ENCODE results near the gene APBB2. TPM values are rescaled to one million over a fixed set of nuclear protein-coding genes. Genes with fewer than 3 reads are reported as not detected.

APBB2 gene
- total and polyA plus RNA-seq, 3 experiments from 2014 or later: 0.86 to 1.1 TPM; not detected in 1

DNA sequence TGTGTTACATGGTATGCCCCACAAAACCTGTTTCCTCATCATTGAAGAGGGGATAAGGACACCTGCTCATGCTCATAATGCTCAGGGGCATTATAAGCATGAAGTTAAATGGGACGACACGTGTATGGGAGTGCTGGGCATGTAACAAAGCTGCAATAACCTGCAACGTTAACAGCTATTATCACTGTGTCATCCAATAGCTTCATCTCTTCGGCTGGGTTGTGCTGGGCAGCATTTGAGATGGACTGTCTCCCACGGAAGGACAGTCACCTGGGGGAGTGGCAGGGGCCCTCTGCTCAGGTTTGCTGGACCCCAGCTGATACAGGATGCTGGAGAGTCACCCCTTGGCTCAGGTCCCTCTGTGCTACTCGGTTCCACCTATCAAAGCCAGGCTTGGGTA is 370.1 kb downstream of the APBB2 start:
- H3K36me3 Mint-ChIP-seq: no peaks in the 10 kb centered on the region
- H3K27me3 ChIP-seq (ENCODE audit: insufficient read depth, low read length, poor library complexity, severe bottlenecking): no peaks in the 10 kb centered on the region
- no peaks in the 10 kb centered on the region for H3K36me3 ChIP-seq (ENCODE audit: insufficient read depth, low read length)
- no peaks in the 10 kb centered on the region for H3K4me1 Mint-ChIP-seq
- no peak overlapping the region for H3K27ac ChIP-seq (ENCODE audit: low read depth, low read length)
- no peak overlapping the region for H3K4me3 ChIP-seq (ENCODE audit: low read length)
- H3K27me3 Mint-ChIP-seq: peaks cover 4 to 36% of the 10 kb centered on the region in 2 donors
- H3K4me3 Mint-ChIP-seq: no peak overlapping the region
- POLR2A ChIA-PET: no interaction called here
- no peaks in the 10 kb centered on the region for H3K4me1 ChIP-seq (ENCODE audit: insufficient read depth, low read length)
- no peak overlapping the region for H3K27ac Mint-ChIP-seq
- H3K9me3 Mint-ChIP-seq: no peaks in the 10 kb centered on the region
- CTCF ChIA-PET: interaction anchor here (0.5 to 1.7 kb wide), 2 partner anchors 10 to 243 kb away, joined by 3 to 4 read pairs; no protein-coding TSS in a partner anchor
- no peak for DNase-seq
- H3K9me3 ChIP-seq (ENCODE audit: low read length): no peaks in the 10 kb centered on the region

DNA sequence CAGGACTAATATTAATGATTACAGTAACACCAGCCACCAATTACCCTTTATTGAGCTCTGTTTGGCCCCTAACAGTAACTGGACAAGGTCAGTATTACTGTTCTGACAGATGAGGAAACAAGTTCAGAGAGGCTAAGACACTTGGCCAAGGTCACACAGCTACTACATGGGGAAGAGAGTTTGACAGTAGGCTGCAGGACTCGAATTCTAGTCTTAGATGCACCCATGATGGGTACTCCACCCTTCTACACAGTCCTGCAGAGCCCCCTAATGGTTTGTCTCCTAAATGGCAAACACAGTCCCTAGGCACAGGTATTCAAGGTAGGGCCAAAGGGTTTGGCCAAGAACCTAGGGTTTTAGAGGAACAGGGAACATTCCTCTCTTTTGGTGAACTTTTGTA is 370.6 kb downstream of the APBB2 start:
- ChIA-PET CTCF (interaction anchor here (1.7 kb wide), 1 partner anchor 11 kb away, joined by 4 read pairs; no protein-coding TSS in a partner anchor), POLR2A (no interaction called here)
- no peaks in the 10 kb centered on the region for H3K27me3 ChIP-seq (ENCODE audit: insufficient read depth, low read length, poor library complexity, severe bottlenecking)
- H3K4me3 ChIP-seq (ENCODE audit: low read length): no peak overlapping the region
- no peaks in the 10 kb centered on the region for H3K9me3 ChIP-seq (ENCODE audit: low read length)
- no peak overlapping the region for H3K27ac ChIP-seq (ENCODE audit: low read depth, low read length)
- DNase-seq: peak in 1 of 5 donors; percentile 10
- no peak overlapping the region for H3K4me3 Mint-ChIP-seq
- no peaks in the 10 kb centered on the region for H3K4me1 ChIP-seq (ENCODE audit: insufficient read depth, low read length)
- no peaks in the 10 kb centered on the region for H3K9me3 Mint-ChIP-seq
- peaks cover 4 to 32% of the 10 kb centered on the region in 2 donors for H3K27me3 Mint-ChIP-seq
- no peak overlapping the region for H3K27ac Mint-ChIP-seq
- no peaks in the 10 kb centered on the region for H3K36me3 ChIP-seq (ENCODE audit: insufficient read depth, low read length)
- no peaks in the 10 kb centered on the region for H3K36me3 Mint-ChIP-seq
- no peaks in the 10 kb centered on the region for H3K4me1 Mint-ChIP-seq

DNA sequence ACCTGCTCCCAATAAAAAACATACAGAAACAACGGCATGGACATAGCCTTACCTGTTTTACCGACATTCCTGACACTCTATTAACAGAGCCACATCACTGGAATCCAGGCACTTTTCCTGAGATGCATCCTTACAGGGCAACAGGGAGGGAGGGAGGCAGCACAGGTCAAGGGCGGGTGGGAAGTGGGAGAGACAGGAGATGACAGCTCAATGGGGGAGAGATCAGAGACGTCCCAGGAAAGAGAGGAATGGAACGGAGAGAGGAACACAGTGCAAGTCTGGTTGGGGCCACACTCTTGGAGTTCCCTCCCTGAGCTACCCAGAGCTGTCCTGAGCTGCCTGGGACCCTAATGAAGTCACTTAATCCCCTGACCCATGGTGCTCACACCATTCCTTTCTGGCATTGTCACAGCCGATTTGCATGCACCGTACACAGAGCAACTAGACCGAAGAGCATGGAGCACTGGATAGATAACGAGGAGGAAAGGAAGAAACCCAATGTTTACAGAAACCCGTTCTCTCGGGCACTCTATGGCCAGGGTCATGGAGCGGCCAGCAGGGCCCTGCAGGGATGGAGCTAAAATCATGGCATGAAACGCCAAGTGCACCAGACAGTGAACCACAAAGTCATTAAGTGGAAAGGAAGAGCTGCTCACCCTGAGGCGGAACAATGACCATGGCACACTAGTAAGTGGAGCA is 371.5 kb downstream of the APBB2 start:
- DNase-seq: no peak
- Mint-ChIP-seq H3K4me3 (no peak overlapping the region), H3K4me1 (no peaks in the 10 kb centered on the region), H3K36me3 (no peaks in the 10 kb centered on the region), H3K9me3 (no peaks in the 10 kb centered on the region), H3K27me3 (peaks cover 4 to 24% of the 10 kb centered on the region in 2 donors), H3K27ac (no peak overlapping the region)
- no peaks in the 10 kb centered on the region for H3K36me3 ChIP-seq (ENCODE audit: insufficient read depth, low read length)
- CTCF ChIA-PET: interaction anchor here (1.7 kb wide), 1 partner anchor 12 kb away, joined by 4 read pairs; no protein-coding TSS in a partner anchor
- no peak overlapping the region for H3K27ac ChIP-seq (ENCODE audit: low read depth, low read length)
- POLR2A ChIA-PET: no interaction called here
- H3K27me3 ChIP-seq (ENCODE audit: insufficient read depth, low read length, poor library complexity, severe bottlenecking): no peaks in the 10 kb centered on the region
- no peaks in the 10 kb centered on the region for H3K9me3 ChIP-seq (ENCODE audit: low read length)
- no peak overlapping the region for H3K4me3 ChIP-seq (ENCODE audit: low read length)
- no peaks in the 10 kb centered on the region for H3K4me1 ChIP-seq (ENCODE audit: insufficient read depth, low read length)

DNA sequence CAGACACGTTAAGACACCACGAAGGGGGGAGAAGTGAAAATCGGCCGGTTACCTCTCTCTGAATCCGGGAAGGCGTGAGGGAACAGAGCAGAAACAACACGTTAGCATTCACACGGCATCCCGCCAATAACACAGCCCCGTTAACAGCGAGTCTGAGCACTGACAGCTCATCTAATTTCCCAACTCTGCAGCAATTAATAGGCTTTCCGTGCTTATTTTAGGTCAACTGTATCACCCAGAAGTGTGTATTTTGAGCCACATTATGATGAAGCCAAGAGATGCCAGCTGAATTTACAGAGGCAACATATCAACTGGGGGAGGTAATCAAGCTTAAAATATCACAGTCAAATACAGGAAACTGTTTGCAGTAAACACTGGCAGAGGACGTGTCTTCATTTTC is 372.0 kb downstream of the APBB2 start:
- Mint-ChIP-seq H3K27ac (no peak overlapping the region), H3K36me3 (no peaks in the 10 kb centered on the region), H3K4me1 (no peaks in the 10 kb centered on the region), H3K4me3 (no peak overlapping the region), H3K27me3 (peaks cover 4 to 24% of the 10 kb centered on the region in 2 donors), H3K9me3 (no peaks in the 10 kb centered on the region)
- no peaks in the 10 kb centered on the region for H3K9me3 ChIP-seq (ENCODE audit: low read length)
- no peaks in the 10 kb centered on the region for H3K4me1 ChIP-seq (ENCODE audit: insufficient read depth, low read length)
- no peaks in the 10 kb centered on the region for H3K27me3 ChIP-seq (ENCODE audit: insufficient read depth, low read length, poor library complexity, severe bottlenecking)
- H3K36me3 ChIP-seq (ENCODE audit: insufficient read depth, low read length): no peaks in the 10 kb centered on the region
- H3K4me3 ChIP-seq (ENCODE audit: low read length): no peak overlapping the region
- POLR2A ChIA-PET: no interaction called here
- no peak for DNase-seq
- H3K27ac ChIP-seq (ENCODE audit: low read depth, low read length): no peak overlapping the region
- CTCF ChIA-PET: interaction anchor here (2.0 kb wide), 1 partner anchor 12 kb away, joined by 11 read pairs; no protein-coding TSS in a partner anchor

DNA sequence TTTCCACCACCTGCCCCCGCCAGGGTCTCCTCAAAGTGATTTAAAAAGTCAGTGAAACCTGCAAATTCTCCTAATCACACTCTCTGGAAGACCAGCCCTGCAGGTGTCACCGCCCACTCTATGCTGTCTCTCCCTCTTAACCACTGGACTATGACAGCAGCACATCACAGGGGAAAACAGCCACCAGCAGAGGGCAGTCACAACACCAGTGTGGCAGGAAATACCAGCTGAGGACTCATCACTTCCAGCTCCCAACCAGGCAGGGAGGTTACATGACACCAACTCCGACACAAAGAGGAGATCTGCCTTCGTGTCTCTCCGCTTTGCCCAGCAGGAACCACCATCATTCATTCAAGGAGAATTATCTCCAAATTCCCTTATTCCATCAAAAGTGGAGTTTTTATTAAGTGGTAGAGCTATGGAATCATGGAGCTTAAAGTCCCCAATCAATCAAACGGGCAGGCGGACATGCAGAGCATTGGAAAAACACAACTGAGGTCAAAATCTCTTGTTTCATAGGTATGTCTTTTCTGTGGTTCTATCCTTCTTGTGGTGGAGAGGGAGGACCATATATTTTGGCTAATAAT is 373.3 kb downstream of the APBB2 start:
- peaks cover 4 to 19% of the 10 kb centered on the region in 2 donors for H3K27me3 Mint-ChIP-seq
- Histone ChIP-seq H3K4me3 (ENCODE audit: low read length) (no peak overlapping the region), H3K27ac (ENCODE audit: low read depth, low read length) (no peak overlapping the region), H3K4me1 (ENCODE audit: insufficient read depth, low read length) (no peaks in the 10 kb centered on the region), H3K9me3 (ENCODE audit: low read length) (no peaks in the 10 kb centered on the region), H3K36me3 (ENCODE audit: insufficient read depth, low read length) (no peaks in the 10 kb centered on the region), H3K27me3 (ENCODE audit: insufficient read depth, low read length, poor library complexity, severe bottlenecking) (no peaks in the 10 kb centered on the region)
- no peak overlapping the region for H3K27ac Mint-ChIP-seq
- H3K9me3 Mint-ChIP-seq: no peaks in the 10 kb centered on the region
- POLR2A ChIA-PET: no interaction called here
- peak in 4 of 5 donors; percentile 5 to 59 (median 22) for DNase-seq
- no peaks in the 10 kb centered on the region for H3K4me1 Mint-ChIP-seq
- CTCF ChIA-PET: interaction anchor here (0.6 to 2.0 kb wide), 8 partner anchors 9 to 65 kb away, joined by 3 to 11 read pairs (median 4); no protein-coding TSS in a partner anchor
- H3K36me3 Mint-ChIP-seq: no peaks in the 10 kb centered on the region
- no peak overlapping the region for H3K4me3 Mint-ChIP-seq

DNA sequence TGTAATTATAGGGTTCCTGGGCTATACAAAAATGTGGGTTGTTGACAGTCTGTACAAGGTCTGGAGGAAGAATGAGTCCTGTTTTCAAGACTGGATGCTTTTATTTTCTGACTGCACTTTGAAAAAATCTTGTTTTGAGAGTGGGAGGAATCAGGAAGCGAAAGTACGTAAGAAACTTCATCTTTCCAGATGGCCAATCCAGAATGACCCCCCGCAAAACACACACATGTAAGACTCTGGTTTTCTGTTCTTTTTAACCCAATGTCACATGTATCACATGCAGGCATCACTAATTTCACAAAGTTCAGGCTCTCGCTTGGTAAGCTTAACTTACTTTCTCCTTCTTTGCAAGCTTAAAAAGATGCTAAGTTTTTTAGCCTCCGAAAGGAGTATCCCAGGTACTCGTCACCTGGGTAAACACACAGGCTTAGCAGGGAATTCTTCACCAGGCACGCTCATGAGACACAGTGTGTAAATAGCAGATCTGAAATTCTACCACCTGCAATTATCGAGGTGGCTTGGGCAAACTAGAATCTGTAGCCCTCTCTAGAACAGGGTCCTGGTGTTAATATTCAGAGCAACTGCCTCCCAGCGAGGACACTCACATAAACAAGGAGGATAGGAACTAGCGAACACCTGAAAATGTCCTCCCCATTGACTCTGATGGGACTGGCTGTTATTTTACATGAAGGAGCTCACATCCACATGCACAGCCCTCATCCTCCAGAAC is 373.9 kb downstream of the APBB2 start:
- POLR2A ChIA-PET: no interaction called here
- H3K4me3 Mint-ChIP-seq: no peak overlapping the region
- CTCF ChIA-PET: interaction anchor here (0.8 to 2.0 kb wide), 7 partner anchors 10 to 64 kb away, joined by 3 to 11 read pairs (median 4); no protein-coding TSS in a partner anchor
- Histone ChIP-seq H3K9me3 (ENCODE audit: low read length) (no peaks in the 10 kb centered on the region), H3K36me3 (ENCODE audit: insufficient read depth, low read length) (no peaks in the 10 kb centered on the region), H3K4me3 (ENCODE audit: low read length) (no peak overlapping the region), H3K27ac (ENCODE audit: low read depth, low read length) (no peak overlapping the region), H3K27me3 (ENCODE audit: insufficient read depth, low read length, poor library complexity, severe bottlenecking) (no peaks in the 10 kb centered on the region), H3K4me1 (ENCODE audit: insufficient read depth, low read length) (no peaks in the 10 kb centered on the region)
- no peaks in the 10 kb centered on the region for H3K9me3 Mint-ChIP-seq
- no peak overlapping the region for H3K27ac Mint-ChIP-seq
- H3K4me1 Mint-ChIP-seq: no peaks in the 10 kb centered on the region
- H3K36me3 Mint-ChIP-seq: no peaks in the 10 kb centered on the region
- H3K27me3 Mint-ChIP-seq: peaks cover 4 to 16% of the 10 kb centered on the region in 2 donors
- no peak for DNase-seq

DNA sequence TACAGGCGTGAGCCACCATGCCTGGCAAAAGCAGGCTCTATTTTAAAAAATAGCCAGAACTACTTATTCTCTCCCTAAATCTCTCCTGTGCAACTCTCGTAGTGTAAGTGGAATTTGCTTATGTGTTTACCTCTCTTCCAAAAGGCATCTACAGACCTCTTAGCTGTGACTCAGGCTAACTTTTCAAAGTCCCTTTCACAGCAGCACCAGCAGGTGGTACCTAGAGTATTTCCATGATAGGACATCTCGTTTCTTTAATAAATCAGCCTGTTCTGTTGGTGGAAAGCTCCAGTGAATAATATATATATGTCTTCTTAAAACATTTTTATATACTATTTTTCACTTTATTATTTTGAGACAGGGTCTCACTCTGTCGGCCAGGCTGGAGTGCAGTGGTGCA is 375.6 kb downstream of the APBB2 start:
- Histone ChIP-seq H3K4me3 (ENCODE audit: low read length) (no peak overlapping the region), H3K27ac (ENCODE audit: low read depth, low read length) (no peak overlapping the region), H3K36me3 (ENCODE audit: insufficient read depth, low read length) (no peaks in the 10 kb centered on the region), H3K27me3 (ENCODE audit: insufficient read depth, low read length, poor library complexity, severe bottlenecking) (no peaks in the 10 kb centered on the region), H3K9me3 (ENCODE audit: low read length) (no peaks in the 10 kb centered on the region), H3K4me1 (ENCODE audit: insufficient read depth, low read length) (no peaks in the 10 kb centered on the region)
- DNase-seq: no peak
- ChIA-PET POLR2A (no interaction called here), CTCF (interaction anchor here (1.1 to 1.2 kb wide), 2 partner anchors 8 to 11 kb away, joined by 3 to 4 read pairs; no protein-coding TSS in a partner anchor)
- Mint-ChIP-seq H3K9me3 (no peaks in the 10 kb centered on the region), H3K4me3 (no peak overlapping the region), H3K27me3 (peaks cover 2 to 21% of the 10 kb centered on the region in 2 donors), H3K36me3 (no peaks in the 10 kb centered on the region), H3K27ac (no peak overlapping the region), H3K4me1 (no peaks in the 10 kb centered on the region)
